Mucosa of descending colon (tissue), 3 donors: ENCODE results near the gene TXNRD3. TPM values are rescaled to one million over a fixed set of nuclear protein-coding genes. Genes with fewer than 3 reads are reported as not detected.

Source experiments
- ATAC-seq: fragments of 200-7000 bp; cut with Tn5 transposase; one replicate; pipeline ENCODE4 v1.9.1; 2020; ENCODE audit warnings: mild to moderate bottlenecking, moderate library complexity
- DNase-seq, 3 donors: peaks; one replicate each; pipeline ENCODE4 v3.0.0-alpha.2; 2020
- H3K36me3 ChIP-seq: fragments of 200-600 bp; one replicate; pipeline ENCODE4 v1.8.0; 2021; ENCODE audit warnings: low read depth, mild to moderate bottlenecking
- H3K4me1 ChIP-seq: fragments of 200-600 bp; one replicate; pipeline ENCODE4 v1.8.0; 2021; ENCODE audit warnings: low read depth, mild to moderate bottlenecking
- H3K4me3 ChIP-seq: fragments of 200-600 bp; one replicate; pipeline ENCODE4 v1.8.0; 2021; ENCODE audit warnings: mild to moderate bottlenecking
- H3K9me3 ChIP-seq: fragments of 200-600 bp; one replicate; pipeline ENCODE4 v1.8.0; 2021; ENCODE audit warnings: mild to moderate bottlenecking
- CTCF ChIP-seq: fragments of 200-600 bp; IDR thresholded peaks from one replicate; pipeline ENCODE4 v1.8.0; 2022; ENCODE audit warnings: antibody characterized with exemption, mild to moderate bottlenecking
- intact Hi-C, 2 donors: fragments of 100-400 bp; cut with DNase I in 1 of 2; cut with micrococcal nuclease in 1 of 2; formaldehyde crosslinking; loops; one replicate each; pipeline versions ENCODE4 v1.11.0 to v1.11.1; 2022; cut with DNase I, micrococcal nuclease
- long read RNA-seq, 2 donors: library from polyadenylated mRNA; unstranded; transcript quantifications; one replicate each; pipeline ENCODE4 v2.0.0, GENCODE V29; 2019 to 2021
- total RNA-seq, 3 donors: library from RNA; stranded (reverse); fragmentation: NEBNext Ultra II Directional in 2 of 3; extraction: Animal tissue kit (Norgen Biotek cat#: 25700) in 2 of 3; gene quantifications; one replicate each; pipeline versions ENCODE4 v1.2.1 to v1.2.4, GENCODE V29; 2021 to 2023
- donor health status: DM: no; HTN: no; CAD: no; lungs with moderate emphysema.
- donor health status: DM: no; HTN: no; CAD: no.
- donor health status: DM: no; HTN: yes; CAD: no.

TXNRD3 gene
- total RNA-seq, result 10 to 100 TPM in 1 of 3 donors, 1 to 10 TPM in 2; 4.5 to 11.4 (median 5.4) TPM
- long read RNA-seq, donor 1, transcript TXNRD3-205 (16 exons, 2,950 nt), result major isoform, 5 of 11 reads
- long read RNA-seq, donor 1, partial matches to known transcripts, result 0 of 11 reads
- long read RNA-seq, donor 1, other reads (novel, unspliced or antisense), result 6 of 11 reads
- long read RNA-seq, donor 2, result 0 reads

- intact Hi-C loops, result no loop called here
- peak within 1 kb of the TSS; percentile 67 for H3K4me3 ChIP-seq
- H3K36me3 ChIP-seq, result no peaks in the 10 kb centered on the region
- ATAC-seq, result peak; percentile 98
- DNase-seq, result peak; percentile 82 to 93 (median 92)
- H3K9me3 ChIP-seq, result no peaks in the 10 kb centered on the region
- TF ChIP-seq CTCF, result no peak
- no peaks in the 10 kb centered on the region for H3K4me1 ChIP-seq
Observed at GRCh38 chr3:126654571-126655383, at the start of gene TXNRD3. Gene TXNRD3 (minus strand): TSS chr3:126655124.

- peaks cover 4% of the 10 kb centered on the region for H3K4me1 ChIP-seq
- DNase-seq, result peak; percentile 95 to 97 (median 96)
- H3K36me3 ChIP-seq, result no peaks in the 10 kb centered on the region
- TF ChIP-seq CTCF, result no peak
- no peaks in the 10 kb centered on the region for H3K9me3 ChIP-seq
- ATAC-seq, result peak; percentile 99
- intact Hi-C loops, result no loop called here
- peak within 1 kb of the TSS; percentile 58 for H3K4me3 ChIP-seq
Observed at GRCh38 chr3:126703512-126704493, 48.9 kb upstream of the TXNRD3 start, which contains the start of gene CHCHD6. Gene CHCHD6 (plus strand): TSS chr3:126704240. CDS start chr3:126704313, 73 bp downstream.

GRCh38 chr3:126699011-126699410, 44.1 kb upstream of the TXNRD3 start:
- intact Hi-C loops, result no loop called here
- DNase-seq (no peak), ATAC-seq (no peak)
- Histone ChIP-seq H3K36me3 (no peaks in the 10 kb centered on the region), H3K9me3 (no peaks in the 10 kb centered on the region), H3K4me3 (no peak overlapping the region), H3K4me1 (peaks cover 3% of the 10 kb centered on the region)
- no peak for TF ChIP-seq CTCF

- intact Hi-C loops, result no loop called here
- ATAC-seq, result no peak
- H3K9me3 ChIP-seq, result no peaks in the 10 kb centered on the region
Observed at GRCh38 chr3:126696701-126697267, 41.9 kb upstream of the TXNRD3 start.

More at GRCh38 chr3:126696701-126697267, 41.9 kb upstream of the TXNRD3 start:
- Histone ChIP-seq H3K4me3 (no peak overlapping the region), H3K4me1 (no peaks in the 10 kb centered on the region), H3K36me3 (no peaks in the 10 kb centered on the region)
- TF ChIP-seq CTCF, result no peak
- no peak for DNase-seq
